Glutamatergic neuron (in vitro differentiated cells): ENCODE measurements around the gene SH3PXD2A. TPM values are rescaled to one million over a fixed set of nuclear protein-coding genes. Genes with fewer than 3 reads are reported as not detected.

Experiments
- DNase-seq: peaks from one replicate; pipeline ENCODE4 v3.0.0; 2022
- H3K27ac Mint-ChIP-seq: one replicate; pipeline ENCODE4 v1.8.0; 2020; ENCODE audit warnings: mild to moderate bottlenecking, mixed read lengths, inconsistent platforms; ENCODE audit not compliant: unreplicated experiment
- H3K27me3 Mint-ChIP-seq: one replicate; pipeline ENCODE4 v1.8.0; 2020; ENCODE audit warnings: mild to moderate bottlenecking, moderate library complexity, mixed read lengths, inconsistent platforms; ENCODE audit not compliant: unreplicated experiment
- H3K36me3 Mint-ChIP-seq: one replicate; pipeline ENCODE4 v1.8.0; 2020; ENCODE audit warnings: mild to moderate bottlenecking, mixed read lengths, inconsistent platforms; ENCODE audit not compliant: unreplicated experiment
- H3K4me1 Mint-ChIP-seq: one replicate; pipeline ENCODE4 v1.8.0; 2020; ENCODE audit warnings: mild to moderate bottlenecking, low read depth, mixed read lengths, inconsistent platforms; ENCODE audit not compliant: unreplicated experiment
- H3K4me3 Mint-ChIP-seq: one replicate; pipeline ENCODE4 v1.8.0; 2020; ENCODE audit warnings: mild to moderate bottlenecking, mixed read lengths, inconsistent platforms; ENCODE audit not compliant: unreplicated experiment
- H3K9me3 Mint-ChIP-seq: one replicate; pipeline ENCODE4 v1.8.0; 2020; ENCODE audit warnings: mild to moderate bottlenecking, moderate library complexity, mixed read lengths, inconsistent platforms; ENCODE audit not compliant: unreplicated experiment
- CTCF ChIP-seq: fragments of 200-600 bp; sonication (generic); IDR thresholded peaks from one replicate; pipeline ENCODE4 v1.5.0; 2021; ENCODE audit not compliant: partially characterized antibody, unreplicated experiment
- total RNA-seq: library from RNA; stranded (reverse); fragmentation: NEBNext Ultra II Directional; extraction: Animal tissue kit (Norgen Biotek cat#: 25700); gene quantifications from one replicate; pipeline ENCODE4 v1.2.1, GENCODE V29; 2021; ENCODE audit not compliant: unreplicated experiment

SH3PXD2A gene
- total RNA-seq, 1 donor from 2014 or later, result 16.7 TPM

- Mint-ChIP-seq H3K4me3 (no peak overlapping the region), H3K9me3 (peaks cover 2% of the 10 kb centered on the region), H3K36me3 (peaks cover 5% of the 10 kb centered on the region), H3K27ac (no peak overlapping the region), H3K27me3 (peaks cover 6% of the 10 kb centered on the region), H3K4me1 (peaks cover 9% of the 10 kb centered on the region)
- no peak for DNase-seq
- TF ChIP-seq CTCF, result no peak
Measured at GRCh38 chr10:103544657-103545310, 310.6 kb downstream of the SH3PXD2A start.

Other genes with a start within 250 kb of the SH3PXD2A start
- 57.1 TPM for gene STN1, start 62.6 kb upstream of the SH3PXD2A start, total RNA-seq
- gene SLK, start 111.6 kb upstream of the SH3PXD2A start, total RNA-seq, result 122 TPM
- not detected for gene COL17A1, start 230.3 kb upstream of the SH3PXD2A start, total RNA-seq